Ishikawa (cell line): ENCODE data around the gene SH2B3.

Experiments used
- CEBPB ChIP-seq: IDR thresholded peaks from 2 replicates; pipeline ENCODE4 v1.6.1; 2012
- CREB1 ChIP-seq: IDR thresholded peaks from 2 replicates; pipeline ENCODE4 v1.6.1; 2012; ENCODE audit warnings: low read depth
- EGR1 ChIP-seq: IDR thresholded peaks from 2 replicates; pipeline ENCODE4 v1.6.1; 2012
- EP300 ChIP-seq: IDR thresholded peaks from 2 replicates; pipeline ENCODE4 v1.6.1; 2012; ENCODE audit warnings: borderline replicate concordance
- FOXM1 ChIP-seq: IDR thresholded peaks from 2 replicates; pipeline ENCODE4 v1.6.1; 2012; ENCODE audit warnings: low read depth, borderline replicate concordance
- MAX ChIP-seq: IDR thresholded peaks from 2 replicates; pipeline ENCODE4 v1.6.1; 2012
- NFIC ChIP-seq: IDR thresholded peaks from 2 replicates; pipeline ENCODE4 v1.6.1; 2012
- RAD21 ChIP-seq: IDR thresholded peaks from 2 replicates; pipeline ENCODE4 v1.6.1; 2012; ENCODE audit warnings: low read depth
- REST ChIP-seq: IDR thresholded peaks from 2 replicates; pipeline ENCODE4 v1.6.1; 2012; ENCODE audit warnings: low read depth, mild to moderate bottlenecking
- TAF1 ChIP-seq: IDR thresholded peaks from 2 replicates; pipeline ENCODE4 v1.6.1; 2012; ENCODE audit warnings: low read depth, mild to moderate bottlenecking
- TCF12 ChIP-seq: IDR thresholded peaks from 2 replicates; pipeline ENCODE4 v1.6.1; 2012; ENCODE audit warnings: low read depth
- TEAD4 ChIP-seq: IDR thresholded peaks from 2 replicates; pipeline ENCODE4 v1.6.1; 2012
- USF1 ChIP-seq: IDR thresholded peaks from 2 replicates; pipeline ENCODE4 v1.6.1; 2012
- YY1 ChIP-seq: IDR thresholded peaks from 2 replicates; pipeline ENCODE4 v1.6.1; 2012; ENCODE audit warnings: low read depth
- ZBTB7A ChIP-seq: IDR thresholded peaks from 2 replicates; pipeline ENCODE4 v1.6.1; 2012; ENCODE audit warnings: low read depth

The SH2B3 gene

DNA sequence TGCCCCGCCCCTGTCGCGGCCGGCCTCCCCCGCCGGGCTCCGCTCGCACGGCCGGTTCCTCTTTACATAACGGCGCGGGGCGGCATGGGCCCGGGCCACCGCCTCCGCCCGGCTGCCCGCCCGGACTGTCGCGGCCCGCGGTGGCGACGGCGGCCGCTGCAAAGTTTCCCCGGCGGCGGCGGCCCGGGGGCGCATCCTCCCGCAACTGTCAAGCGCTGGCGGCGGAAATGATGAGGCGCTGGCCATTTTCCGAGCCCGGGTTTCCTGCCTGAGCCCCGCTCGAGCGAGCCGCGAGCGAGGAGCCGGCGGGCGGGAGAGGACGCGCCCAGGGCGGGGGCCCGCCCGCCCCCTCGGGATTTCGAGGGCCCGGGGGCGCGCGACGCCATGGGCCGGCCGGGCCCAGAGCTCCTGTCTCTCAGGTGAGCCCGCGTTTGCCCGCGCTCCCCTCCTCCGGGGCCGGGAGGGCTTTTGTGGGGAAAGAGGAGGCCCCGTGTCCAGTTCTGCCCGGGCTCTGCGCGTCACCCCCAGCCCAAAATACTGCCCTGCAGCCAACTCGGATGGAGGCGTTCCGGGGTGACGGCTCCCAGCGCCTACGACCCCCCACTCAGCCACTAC, at the start of gene SH2B3:
Gene SH2B3 (plus strand): TSS at position 65 of the 615 bp plus-strand sequence. CDS start 12,223 bp downstream, outside the sequence.
- TF ChIP-seq TAF1 (no peak; the same call in 1 of the 2 replicates), USF1 (no peak), REST (peak; percentile 18; the same call in 1 of the 2 replicates)

- TF ChIP-seq USF1 (peak; percentile 51; the same call in 1 of the 2 replicates), TCF12 (no peak)
Measured at GRCh38 chr12:111359231-111359913, 46.4 kb upstream of the SH2B3 start.

- no peak for TF ChIP-seq EP300
- TF ChIP-seq ZBTB7A: no peak
- TF ChIP-seq USF1: no peak
- TF ChIP-seq CREB1: no peak
- TF ChIP-seq RAD21: no peak
- no peak for TF ChIP-seq EGR1
- no peak for TF ChIP-seq NFIC
- no peak for TF ChIP-seq TCF12
- no peak for TF ChIP-seq CEBPB
- no peak for TF ChIP-seq MAX
- no peak for TF ChIP-seq TAF1
- TF ChIP-seq FOXM1: no peak
- TF ChIP-seq TEAD4: no peak
Measured at GRCh38 chr12:111359914-111360276, 45.8 kb upstream of the SH2B3 start.

DNA sequence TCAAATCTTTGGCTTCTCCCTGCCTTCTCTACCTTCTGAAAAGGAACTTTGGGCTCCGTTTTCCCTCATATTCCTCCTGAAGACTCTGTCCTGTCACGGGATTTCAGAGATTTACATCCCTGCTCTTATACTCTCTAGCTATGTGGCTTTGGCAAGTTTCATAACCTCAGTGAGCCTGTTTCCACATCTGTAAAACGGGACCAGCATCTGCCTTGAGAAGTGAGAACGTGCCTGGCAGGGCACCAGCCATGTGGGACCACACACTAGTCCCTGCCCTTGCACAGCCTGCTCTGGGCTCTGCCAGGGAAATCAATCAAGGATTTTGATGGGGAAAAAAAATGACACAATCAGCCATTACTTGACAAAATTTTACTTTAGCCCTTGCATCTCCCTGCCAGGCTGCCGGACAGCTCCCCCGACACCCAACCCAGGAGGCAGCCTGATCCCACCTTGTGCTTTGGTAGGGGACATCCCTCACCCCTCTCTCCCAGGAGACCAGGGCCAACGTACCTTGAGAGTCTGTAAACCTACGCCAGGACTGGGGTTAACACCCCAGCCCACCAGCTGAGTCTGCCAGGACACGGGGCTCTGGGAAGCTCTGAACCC, 45.3 kb upstream of the SH2B3 start:
- TF ChIP-seq USF1 (no peak), FOXM1 (no peak)

DNA sequence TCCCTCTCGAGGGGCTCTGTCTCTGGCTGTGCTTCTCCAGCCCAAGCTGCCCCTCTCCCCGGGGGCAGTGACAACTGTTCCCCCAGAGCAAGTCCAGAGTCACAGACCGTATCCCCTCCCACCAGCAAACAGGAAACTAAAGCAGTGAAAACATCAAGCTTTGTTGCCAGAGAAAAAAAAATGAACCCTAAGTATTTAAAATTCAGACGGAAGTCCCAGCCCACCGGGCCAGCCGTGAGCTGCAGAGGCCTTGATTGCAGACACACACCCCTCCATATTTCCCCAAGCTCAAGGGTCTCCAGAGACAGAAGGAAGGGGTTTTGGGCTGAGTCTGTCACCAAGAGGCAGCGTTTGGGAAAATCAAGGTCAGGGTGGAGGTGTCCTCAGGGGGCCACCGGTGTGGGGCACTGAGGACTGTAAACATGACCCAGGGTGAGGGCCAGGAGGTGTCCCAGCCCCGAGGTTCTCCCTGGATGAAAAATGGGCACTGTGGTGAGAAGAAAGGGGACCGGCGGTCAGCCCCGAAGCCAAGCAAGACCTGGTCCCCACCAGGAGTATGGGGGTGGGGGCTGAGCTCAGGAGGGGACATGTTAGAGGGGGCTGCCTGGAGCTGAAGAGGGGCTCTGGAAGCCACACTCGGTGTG, 44.5 kb upstream of the SH2B3 start:
- TF ChIP-seq USF1: no peak
- TF ChIP-seq EGR1: no peak
- no peak for TF ChIP-seq EP300
- no peak for TF ChIP-seq MAX
- no peak for TF ChIP-seq ZBTB7A
- TF ChIP-seq YY1: no peak
- no peak for TF ChIP-seq CREB1
- TF ChIP-seq REST: no peak
- no peak for TF ChIP-seq TAF1
- TF ChIP-seq FOXM1: no peak
